ENCODE data around the gene STAMBPL1.

STAMBPL1 gene

GRCh38 chr10:88879534-88880281 lies at the start of gene STAMBPL1:
Gene STAMBPL1 (plus strand): TSS chr10:88880245. CDS start chr10:88901709, 21,464 bp downstream.
- H3K4me3 ChIP-seq (ENCODE audit: low read length) = peak within 1 kb of the TSS; percentile 87
- peaks cover 27% of the 10 kb centered on the region for H3K36me3 ChIP-seq (ENCODE audit: control insufficient read depth, low read length)
- peaks cover 8% of the 10 kb centered on the region for H3F3A ChIP-seq (ENCODE audit: control insufficient read depth, insufficient read depth)
- peak within 1 kb of the TSS; percentile 98 for H3K4me2 ChIP-seq (ENCODE audit: low read length)
- TF ChIP-seq CTCF (IDR thresholded peaks at IDR 0.05; ENCODE audit: low read depth, low read length, poor library complexity, severe bottlenecking) = no peak
- no peak for TF ChIP-seq EZH2phosphoT487 (IDR thresholded peaks at IDR 0.05; ENCODE audit: borderline replicate concordance, low read length)
- no peaks in the 10 kb centered on the region for H3K27me3 ChIP-seq (ENCODE audit: control insufficient read depth, low read length)
- peaks cover 60% of the 10 kb centered on the region for H3K4me1 ChIP-seq (ENCODE audit: control insufficient read depth, low read length)
- H3K9me2 ChIP-seq (replicated peaks; ENCODE audit: control insufficient read depth, low read length) = no peaks in the 10 kb centered on the region
- H3K9me3 ChIP-seq (ENCODE audit: control insufficient read depth, insufficient read depth, low read length) = no peaks in the 10 kb centered on the region
- H4K20me1 ChIP-seq (ENCODE audit: control insufficient read depth, insufficient read depth, low read depth, low read length) = no peaks in the 10 kb centered on the region
- H3K27ac ChIP-seq (ENCODE audit: low read depth, low read length) = peak within 1 kb of the TSS; percentile 84
- peaks cover 38% of the 10 kb centered on the region for H3K79me2 ChIP-seq (ENCODE audit: control insufficient read depth, low read length)

- no peaks in the 10 kb centered on the region for H3F3A ChIP-seq (ENCODE audit: control insufficient read depth, insufficient read depth)
- no peaks in the 10 kb centered on the region for H3K9me2 ChIP-seq (replicated peaks; ENCODE audit: control insufficient read depth, low read length)
- H3K4me1 ChIP-seq (ENCODE audit: control insufficient read depth, low read length) = peaks cover 10% of the 10 kb centered on the region; the same call in 1 of the 2 replicates
- H3K36me3 ChIP-seq (ENCODE audit: control insufficient read depth, low read length) = no peaks in the 10 kb centered on the region
- no peaks in the 10 kb centered on the region for H4K20me1 ChIP-seq (ENCODE audit: control insufficient read depth, insufficient read depth, low read depth, low read length)
- peaks cover 17% of the 10 kb centered on the region for H3K27me3 ChIP-seq (ENCODE audit: control insufficient read depth, low read length)
- TF ChIP-seq CTCF (IDR thresholded peaks at IDR 0.05; ENCODE audit: low read depth, low read length, poor library complexity, severe bottlenecking) (no peak), EZH2phosphoT487 (IDR thresholded peaks at IDR 0.05; ENCODE audit: borderline replicate concordance, low read length) (peak; percentile 64; the same call in 1 of the 2 replicates)
- no peaks in the 10 kb centered on the region for H3K79me2 ChIP-seq (ENCODE audit: control insufficient read depth, low read length)
- no peaks in the 10 kb centered on the region for H3K9me3 ChIP-seq (ENCODE audit: control insufficient read depth, insufficient read depth, low read length)
- H3K4me2 ChIP-seq (ENCODE audit: low read length) = no peak overlapping the region
- no peak overlapping the region for H3K27ac ChIP-seq (ENCODE audit: low read depth, low read length)
- H3K4me3 ChIP-seq (ENCODE audit: low read length) = no peak overlapping the region
Measured at GRCh38 chr10:88830643-88831268, 49.3 kb upstream of the STAMBPL1 start.

- no peak overlapping the region for H3K4me3 ChIP-seq (ENCODE audit: low read length)
- no peak overlapping the region for H3K4me2 ChIP-seq (ENCODE audit: low read length)
- TF ChIP-seq CTCF (IDR thresholded peaks at IDR 0.05; ENCODE audit: low read depth, low read length, poor library complexity, severe bottlenecking) (no peak), EZH2phosphoT487 (IDR thresholded peaks at IDR 0.05; ENCODE audit: borderline replicate concordance, low read length) (no peak)
- H3K9me3 ChIP-seq (ENCODE audit: control insufficient read depth, insufficient read depth, low read length) = no peaks in the 10 kb centered on the region
- H3K4me1 ChIP-seq (ENCODE audit: control insufficient read depth, low read length) = peaks cover 10% of the 10 kb centered on the region; the same call in 1 of the 2 replicates
- H3K27ac ChIP-seq (ENCODE audit: low read depth, low read length) = no peak overlapping the region
- H3K79me2 ChIP-seq (ENCODE audit: control insufficient read depth, low read length) = no peaks in the 10 kb centered on the region
- H3K36me3 ChIP-seq (ENCODE audit: control insufficient read depth, low read length) = no peaks in the 10 kb centered on the region
- no peaks in the 10 kb centered on the region for H3F3A ChIP-seq (ENCODE audit: control insufficient read depth, insufficient read depth)
- no peaks in the 10 kb centered on the region for H3K9me2 ChIP-seq (replicated peaks; ENCODE audit: control insufficient read depth, low read length)
- H3K27me3 ChIP-seq (ENCODE audit: control insufficient read depth, low read length) = peaks cover 17% of the 10 kb centered on the region
- no peaks in the 10 kb centered on the region for H4K20me1 ChIP-seq (ENCODE audit: control insufficient read depth, insufficient read depth, low read depth, low read length)
Measured at GRCh38 chr10:88831709-88832108, 48.3 kb upstream of the STAMBPL1 start.
